ENCODE data around the gene GUCA1A.

- TF ChIP-seq, protein P1, sequence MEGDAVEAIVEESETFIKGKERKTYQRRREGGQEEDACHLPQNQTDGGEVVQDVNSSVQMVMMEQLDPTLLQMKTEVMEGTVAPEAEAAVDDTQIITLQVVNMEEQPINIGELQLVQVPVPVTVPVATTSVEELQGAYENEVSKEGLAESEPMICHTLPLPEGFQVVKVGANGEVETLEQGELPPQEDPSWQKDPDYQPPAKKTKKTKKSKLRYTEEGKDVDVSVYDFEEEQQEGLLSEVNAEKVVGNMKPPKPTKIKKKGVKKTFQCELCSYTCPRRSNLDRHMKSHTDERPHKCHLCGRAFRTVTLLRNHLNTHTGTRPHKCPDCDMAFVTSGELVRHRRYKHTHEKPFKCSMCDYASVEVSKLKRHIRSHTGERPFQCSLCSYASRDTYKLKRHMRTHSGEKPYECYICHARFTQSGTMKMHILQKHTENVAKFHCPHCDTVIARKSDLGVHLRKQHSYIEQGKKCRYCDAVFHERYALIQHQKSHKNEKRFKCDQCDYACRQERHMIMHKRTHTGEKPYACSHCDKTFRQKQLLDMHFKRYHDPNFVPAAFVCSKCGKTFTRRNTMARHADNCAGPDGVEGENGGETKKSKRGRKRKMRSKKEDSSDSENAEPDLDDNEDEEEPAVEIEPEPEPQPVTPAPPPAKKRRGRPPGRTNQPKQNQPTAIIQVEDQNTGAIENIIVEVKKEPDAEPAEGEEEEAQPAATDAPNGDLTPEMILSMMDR (IDR thresholded peaks at IDR 0.05) = no peak
- TF ChIP-seq POLR2A (IDR thresholded peaks at IDR 0.05; ENCODE audit: low read depth) = no peak
These were observed 30.9 kb upstream of the GUCA1A start, which contains the start of gene C6orf132 for GRCh38 chr6:42142118-42142835.
